A673 (cell line): ENCODE results near the gene AGBL2.
"Not testable (repeated sequence)": the region's sequence is repeated elsewhere in the genome, so short reads cannot be mapped to it uniquely, and the experiment has no call there.

Experiments
- EZH2 ChIP-seq: fragments of 200-600 bp; sonication (generic); IDR thresholded peaks from 2 replicates; pipeline ENCODE4 v1.6.1; 2017; ENCODE audit warnings: borderline replicate concordance, low read depth, mild to moderate bottlenecking, mixed read lengths, antibody characterized with exemption, low read length; ENCODE audit not compliant: poor library complexity, severe bottlenecking
- TF ChIP-seq, protein P1 (sequence below): fragments of 300-800, 200-600 bp; sonication (generic); conservative IDR thresholded peaks from 2 replicates; pipeline ENCODE4 v1.5.1; 2017; ENCODE audit warnings: low read depth, mild to moderate bottlenecking, antibody characterized with exemption, low read length, moderate library complexity, mixed read lengths

DNA sequence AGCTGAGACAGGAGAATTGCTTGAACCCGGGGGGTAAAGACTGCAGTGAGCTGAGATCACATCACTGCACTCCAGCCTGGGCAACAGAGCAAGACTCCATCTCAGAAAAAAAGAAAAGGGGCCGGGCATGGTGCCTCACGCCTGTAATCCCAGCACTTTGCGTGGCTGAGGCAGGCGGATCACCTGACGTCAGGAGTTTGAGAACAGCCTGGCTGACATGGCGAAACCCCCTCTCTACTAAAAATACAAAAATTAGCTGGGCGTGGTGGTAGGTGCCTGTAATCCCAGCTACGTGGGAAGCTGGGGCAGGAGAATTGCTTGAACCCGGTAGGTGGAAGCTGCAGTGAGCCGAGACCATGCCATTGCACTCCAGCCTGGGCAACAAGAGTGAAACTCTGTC, 78.8 kb downstream of the AGBL2 start:
- TF ChIP-seq, protein P1, sequence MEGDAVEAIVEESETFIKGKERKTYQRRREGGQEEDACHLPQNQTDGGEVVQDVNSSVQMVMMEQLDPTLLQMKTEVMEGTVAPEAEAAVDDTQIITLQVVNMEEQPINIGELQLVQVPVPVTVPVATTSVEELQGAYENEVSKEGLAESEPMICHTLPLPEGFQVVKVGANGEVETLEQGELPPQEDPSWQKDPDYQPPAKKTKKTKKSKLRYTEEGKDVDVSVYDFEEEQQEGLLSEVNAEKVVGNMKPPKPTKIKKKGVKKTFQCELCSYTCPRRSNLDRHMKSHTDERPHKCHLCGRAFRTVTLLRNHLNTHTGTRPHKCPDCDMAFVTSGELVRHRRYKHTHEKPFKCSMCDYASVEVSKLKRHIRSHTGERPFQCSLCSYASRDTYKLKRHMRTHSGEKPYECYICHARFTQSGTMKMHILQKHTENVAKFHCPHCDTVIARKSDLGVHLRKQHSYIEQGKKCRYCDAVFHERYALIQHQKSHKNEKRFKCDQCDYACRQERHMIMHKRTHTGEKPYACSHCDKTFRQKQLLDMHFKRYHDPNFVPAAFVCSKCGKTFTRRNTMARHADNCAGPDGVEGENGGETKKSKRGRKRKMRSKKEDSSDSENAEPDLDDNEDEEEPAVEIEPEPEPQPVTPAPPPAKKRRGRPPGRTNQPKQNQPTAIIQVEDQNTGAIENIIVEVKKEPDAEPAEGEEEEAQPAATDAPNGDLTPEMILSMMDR = not testable (repeated sequence)
- not testable (repeated sequence) for TF ChIP-seq EZH2
